GM10847 (cell line): ENCODE measurements around the gene CRYM.

Experiments used
- POLR2A ChIP-seq: IDR thresholded peaks from 2 replicates; pipeline ENCODE4 v1.6.1; 2011; ENCODE audit not compliant: insufficient read length; ENCODE audit errors: extremely low read depth

Gene CRYM

DNA sequence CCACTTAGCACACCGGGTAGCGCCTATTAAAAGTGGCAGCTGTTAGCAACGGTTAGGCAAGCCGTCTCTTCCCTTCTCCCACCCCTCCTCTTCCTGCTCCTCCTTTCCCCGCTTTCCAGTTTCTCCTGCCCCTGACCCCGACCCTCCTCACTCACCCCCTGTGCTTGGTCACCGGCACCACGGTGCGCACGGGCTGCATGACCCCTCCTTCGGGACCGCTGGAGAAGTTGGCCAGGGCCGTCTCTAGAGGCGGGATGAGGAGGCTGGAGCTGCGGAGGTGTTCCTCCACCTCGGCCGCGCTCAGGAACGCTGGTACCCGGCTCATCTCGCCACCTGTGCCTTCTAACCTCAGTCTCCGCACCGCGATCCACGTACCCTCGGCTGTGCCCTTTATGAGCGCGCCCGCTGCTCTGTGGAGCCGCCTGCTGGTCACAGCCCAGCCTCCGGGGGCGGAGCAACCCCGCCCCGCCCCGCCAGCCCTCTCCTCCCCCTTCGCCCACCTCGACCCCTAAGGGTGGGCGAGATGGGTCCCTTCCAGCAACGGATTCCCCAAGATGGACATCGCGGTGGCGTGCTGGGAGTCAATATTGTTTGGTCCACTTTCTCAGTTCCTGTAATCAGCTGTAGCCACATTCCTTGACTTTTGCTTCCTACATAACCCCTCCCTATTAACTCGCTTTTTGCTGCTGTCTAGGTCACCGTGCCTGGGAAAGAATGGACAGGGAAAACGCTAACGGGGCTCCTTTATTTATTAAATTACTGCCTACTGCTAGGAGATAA, at the start of gene CRYM:
CRYM (minus strand) TSS at position 364 of the 780 bp plus-strand sequence; CDS start at position 325, 39 bp downstream.
- TF ChIP-seq POLR2A = no peak

DNA sequence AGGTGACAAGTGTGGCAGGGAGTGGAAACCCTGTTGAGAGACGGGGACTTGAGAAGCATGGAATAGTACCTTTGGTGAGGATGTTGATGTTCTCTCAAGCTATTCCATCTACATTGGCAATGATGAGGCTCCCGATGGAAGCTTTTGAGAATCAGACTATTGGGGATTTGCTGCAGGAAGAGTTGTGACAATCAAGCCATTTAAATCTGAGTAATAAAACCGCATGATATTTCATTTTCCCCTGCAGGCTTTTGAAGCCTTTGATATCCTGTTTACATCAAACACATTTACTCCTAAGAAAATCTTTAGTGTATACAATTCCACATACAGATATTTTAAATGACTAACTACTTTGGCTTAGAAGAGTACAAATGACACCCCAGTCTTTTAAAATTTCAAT, 49.0 kb upstream of the CRYM start:
- no peak for TF ChIP-seq POLR2A

DNA sequence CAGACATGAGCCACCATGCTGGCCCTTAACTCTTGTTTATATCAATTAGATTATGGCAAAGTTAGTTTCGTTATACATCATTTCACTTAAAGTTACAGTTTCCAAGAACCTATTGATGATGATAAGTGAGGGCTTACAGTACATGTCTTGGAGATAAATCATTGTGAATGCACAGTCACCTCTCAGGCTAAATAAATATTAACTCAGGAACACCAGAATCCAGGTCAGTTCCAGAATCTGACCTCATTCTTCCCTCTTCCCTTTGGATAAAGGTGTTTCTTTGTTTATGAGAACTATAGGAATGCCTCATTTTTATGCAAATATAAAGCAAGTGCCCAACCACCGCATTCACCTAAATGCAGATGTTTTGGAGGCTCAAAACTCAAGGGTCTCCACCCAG, 48.4 kb upstream of the CRYM start:
- no peak for TF ChIP-seq POLR2A

DNA sequence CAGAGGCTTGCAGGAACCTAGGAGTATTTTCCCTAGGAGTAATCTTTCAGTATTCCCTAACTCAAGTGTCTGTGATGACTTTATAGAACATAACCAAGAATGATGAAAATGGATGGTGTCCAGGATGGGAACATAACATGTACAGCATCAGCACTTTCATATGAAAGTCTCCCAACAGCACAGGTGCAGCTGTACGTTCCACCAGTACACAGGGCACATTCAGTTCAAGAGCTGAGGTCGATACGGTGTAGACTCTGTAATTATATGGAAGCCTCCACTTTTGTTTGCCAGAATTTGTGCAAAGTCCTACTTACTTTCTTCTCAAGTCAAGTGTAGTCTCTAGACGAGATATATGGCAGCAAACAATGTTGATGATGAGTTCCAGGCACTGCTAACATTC, 46.2 kb upstream of the CRYM start:
- TF ChIP-seq POLR2A = no peak

DNA sequence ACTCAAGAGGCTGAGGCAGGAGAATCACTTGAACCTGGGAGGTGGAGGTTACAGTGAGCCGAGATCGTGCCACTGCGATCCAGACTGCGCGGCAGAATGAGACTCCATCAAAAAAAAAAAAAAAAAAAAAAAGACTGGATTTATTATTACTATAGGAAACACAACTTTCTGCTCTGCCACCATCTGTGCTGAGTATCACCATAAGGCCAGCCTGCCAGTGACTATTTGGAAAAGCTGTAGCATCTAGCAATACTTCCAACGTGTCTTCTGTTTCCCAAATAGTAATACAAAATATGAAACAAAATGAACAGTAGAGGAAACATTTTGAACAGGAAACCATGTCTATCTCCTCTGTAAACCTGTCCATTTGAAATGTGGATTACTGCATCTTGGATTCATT, 43.6 kb upstream of the CRYM start:
- TF ChIP-seq POLR2A = no peak

DNA sequence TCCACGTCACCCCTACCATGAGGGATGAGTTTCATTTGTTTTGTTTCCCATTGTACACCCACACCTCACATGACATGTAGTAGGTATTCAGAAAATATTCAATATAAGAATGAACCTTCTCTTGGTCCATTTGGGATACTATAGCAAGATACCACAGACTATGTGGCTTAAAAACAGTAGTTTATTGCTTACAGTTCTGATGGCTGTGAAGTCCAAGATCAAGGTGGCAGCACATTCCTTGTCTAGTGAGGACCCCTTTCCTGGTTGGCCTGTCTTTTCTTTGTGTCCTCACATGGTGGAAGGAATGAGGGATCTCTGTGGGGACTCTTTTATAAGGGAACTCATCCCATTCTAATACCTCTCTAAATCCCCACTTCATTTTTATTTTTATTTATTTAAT, 36.2 kb upstream of the CRYM start:
- no peak for TF ChIP-seq POLR2A

DNA sequence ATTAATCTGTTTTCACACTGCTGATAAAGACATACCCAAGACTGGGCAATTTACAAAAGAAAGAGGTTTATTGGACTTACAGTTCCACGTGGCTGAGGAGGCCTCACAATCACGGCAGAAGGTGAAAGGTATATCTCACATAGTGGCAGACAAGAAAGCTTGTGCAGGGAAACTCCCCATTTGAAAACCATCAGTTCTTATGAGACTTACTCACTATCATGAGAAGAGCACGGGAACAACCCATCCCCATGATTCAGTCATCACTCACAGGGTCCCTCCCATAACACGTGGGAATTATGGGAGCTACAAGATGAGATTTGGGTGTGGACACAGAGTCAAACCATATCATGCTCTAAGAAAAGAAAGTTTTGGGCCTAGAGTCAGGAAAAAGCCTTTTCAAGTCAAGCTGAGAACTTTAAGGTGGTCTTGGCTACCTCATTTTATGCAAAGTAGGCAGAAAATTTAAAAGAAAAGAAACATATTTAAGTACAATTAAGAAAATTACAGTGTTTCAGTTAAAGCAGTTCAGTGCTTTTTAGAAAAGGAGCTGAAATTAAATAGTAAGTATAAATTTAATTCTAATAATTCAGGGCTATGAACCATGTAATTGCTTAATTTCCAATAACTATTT, 24.9 kb upstream of the CRYM start:
- no peak for TF ChIP-seq POLR2A

DNA sequence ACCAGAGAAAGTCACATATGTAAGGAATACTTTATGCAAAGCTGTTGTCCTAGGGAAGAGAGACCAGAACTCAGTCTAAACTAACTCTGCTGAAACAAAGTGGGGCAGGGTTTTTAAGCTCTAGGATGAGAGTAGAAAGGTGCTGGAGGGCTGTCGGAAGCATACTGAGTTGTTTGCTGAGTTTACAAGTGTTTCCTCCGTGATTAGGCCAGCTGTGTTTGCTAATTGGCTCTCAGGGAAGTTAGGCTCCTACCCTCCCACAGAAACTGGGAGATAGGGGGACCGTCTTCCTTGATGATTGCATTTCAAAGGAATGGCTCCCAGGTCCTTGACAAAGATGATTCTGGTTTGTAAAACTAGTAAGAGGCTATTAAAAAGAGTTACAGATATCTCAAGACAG, 24.4 kb upstream of the CRYM start:
- TF ChIP-seq POLR2A = no peak

DNA sequence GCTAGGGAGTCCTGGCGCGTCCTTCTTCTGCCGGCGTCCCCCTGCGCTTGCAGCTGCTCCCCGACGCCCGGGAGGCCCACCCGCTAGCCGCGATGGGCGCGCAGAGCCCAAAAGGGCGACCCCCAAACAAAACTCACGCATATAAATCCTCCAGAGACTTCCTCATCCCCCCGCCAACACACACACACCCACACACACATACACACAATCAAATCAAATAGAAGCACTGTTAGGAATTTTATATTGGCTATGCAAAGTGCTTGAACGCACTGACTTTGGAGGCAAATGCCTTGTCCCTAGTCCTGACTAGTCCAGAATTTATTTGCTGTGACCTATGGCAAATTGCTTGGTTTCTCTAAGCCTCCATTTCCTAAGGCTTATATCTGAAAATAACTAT, 23.8 kb upstream of the CRYM start:
- TF ChIP-seq POLR2A = no peak

DNA sequence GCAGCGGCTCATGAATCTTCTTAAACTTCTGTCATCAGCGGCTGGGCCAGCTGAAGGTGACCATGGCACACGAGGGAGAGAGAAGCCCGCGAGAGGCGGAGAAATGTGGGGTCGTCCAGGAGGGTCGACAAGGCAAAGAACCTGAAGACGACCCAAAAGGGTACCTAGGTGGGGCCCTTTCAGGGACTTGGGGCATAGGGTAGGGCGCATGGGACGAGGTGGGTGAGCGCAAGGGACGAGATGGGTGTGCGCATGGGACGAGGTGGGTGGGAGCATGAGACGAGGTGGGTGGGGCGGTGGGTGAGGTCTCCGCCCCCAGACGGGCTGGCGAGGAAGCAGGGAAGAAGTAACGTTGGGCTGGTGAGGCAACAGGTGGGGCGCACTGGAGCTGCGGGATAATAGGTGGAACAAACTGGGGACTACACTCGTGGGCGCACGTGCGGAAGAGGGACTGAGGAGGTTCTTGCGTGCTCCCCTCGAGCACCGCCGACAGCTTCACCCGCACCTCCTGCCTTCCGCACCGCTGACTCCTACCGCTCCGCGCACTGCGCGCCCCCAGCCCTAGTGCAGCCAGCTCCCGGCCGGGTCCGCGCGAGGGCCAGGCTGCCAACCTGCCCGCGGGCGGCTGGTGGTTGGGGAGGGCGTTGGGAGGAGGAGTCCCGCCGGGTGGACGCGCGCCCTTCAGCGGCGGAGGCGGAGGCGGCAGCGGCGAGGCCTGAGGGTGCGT, 23.2 kb upstream of the CRYM start:
- TF ChIP-seq POLR2A = peak; percentile 42

DNA sequence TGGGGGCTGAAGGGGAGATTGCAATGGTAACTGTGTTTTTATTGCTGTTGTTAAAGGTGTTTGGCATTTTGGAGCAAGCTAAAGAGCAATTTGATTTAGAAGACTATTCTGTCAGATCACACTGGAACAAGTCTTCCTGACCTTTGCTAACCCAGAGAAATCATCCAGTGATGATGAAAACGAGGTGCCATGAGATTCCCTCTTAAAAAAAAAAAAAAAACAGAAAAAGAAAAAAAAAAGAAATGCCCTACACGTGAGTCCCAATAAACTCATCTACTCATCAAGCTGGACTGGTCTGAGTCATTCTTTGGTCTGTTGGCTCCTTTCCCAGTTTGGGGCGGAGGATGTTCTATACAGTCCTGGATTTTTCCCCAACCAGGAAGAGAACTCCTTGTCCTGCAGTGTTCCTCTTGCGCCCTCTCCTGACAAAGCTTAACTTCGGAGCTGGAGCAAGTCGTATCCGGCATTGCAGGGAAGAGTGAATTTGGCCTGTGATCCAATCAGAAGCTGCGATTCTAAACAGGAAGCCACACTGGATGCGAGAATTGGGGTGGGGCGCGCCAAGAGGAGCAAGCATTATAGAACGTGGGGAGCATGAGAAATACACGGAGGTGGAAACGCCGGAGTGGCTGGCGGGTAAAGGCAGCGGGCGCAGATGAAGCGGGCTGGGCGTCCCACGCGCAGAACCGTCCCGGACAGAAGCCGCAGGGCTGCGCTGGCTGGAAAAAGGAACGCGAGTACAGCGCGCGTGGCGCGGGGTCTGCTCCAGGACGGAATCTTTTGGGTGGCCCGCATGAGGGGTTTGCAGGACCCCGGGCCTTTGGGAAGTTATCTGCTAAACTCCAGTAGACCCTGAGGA, 22.4 kb upstream of the CRYM start:
- peak; percentile 43 for TF ChIP-seq POLR2A

DNA sequence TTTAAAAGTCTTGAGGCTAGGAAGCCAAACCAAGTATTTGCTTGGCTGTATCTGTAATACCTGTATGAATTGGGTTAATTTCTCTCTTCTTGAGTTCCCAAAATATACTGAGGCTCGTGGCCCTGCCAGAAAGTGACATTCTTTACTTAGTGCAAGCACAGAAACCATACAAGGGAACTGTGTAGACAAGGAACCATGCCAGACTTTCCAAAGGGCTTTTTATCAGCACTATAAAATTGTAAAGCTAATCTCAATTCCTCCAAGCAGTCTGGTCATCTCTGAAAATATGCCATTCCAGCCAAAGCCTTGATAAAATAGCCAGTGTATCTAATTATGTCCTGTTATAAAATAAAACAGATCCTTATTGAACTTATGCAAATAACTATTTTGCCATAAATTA, 7.2 kb upstream of the CRYM start:
- TF ChIP-seq POLR2A = no peak

DNA sequence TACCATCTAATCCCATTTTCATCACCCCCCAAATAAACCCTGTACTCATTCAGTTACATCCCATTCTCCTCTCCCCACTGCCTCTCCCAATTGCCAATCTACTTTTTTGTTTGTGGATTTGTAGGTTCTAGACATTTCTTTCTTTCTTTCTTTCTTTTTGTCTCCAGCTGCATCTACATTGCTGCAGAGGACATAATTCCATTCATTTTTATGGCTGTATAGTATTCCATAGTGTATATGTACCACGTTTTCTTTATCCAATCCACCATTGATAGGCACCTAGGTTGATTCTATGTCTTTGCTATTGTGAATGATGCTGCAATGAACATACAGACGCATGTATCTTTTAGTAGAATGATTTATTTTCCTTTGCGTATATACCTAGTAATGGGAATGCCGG, 6.3 kb upstream of the CRYM start:
- TF ChIP-seq POLR2A = no peak

DNA sequence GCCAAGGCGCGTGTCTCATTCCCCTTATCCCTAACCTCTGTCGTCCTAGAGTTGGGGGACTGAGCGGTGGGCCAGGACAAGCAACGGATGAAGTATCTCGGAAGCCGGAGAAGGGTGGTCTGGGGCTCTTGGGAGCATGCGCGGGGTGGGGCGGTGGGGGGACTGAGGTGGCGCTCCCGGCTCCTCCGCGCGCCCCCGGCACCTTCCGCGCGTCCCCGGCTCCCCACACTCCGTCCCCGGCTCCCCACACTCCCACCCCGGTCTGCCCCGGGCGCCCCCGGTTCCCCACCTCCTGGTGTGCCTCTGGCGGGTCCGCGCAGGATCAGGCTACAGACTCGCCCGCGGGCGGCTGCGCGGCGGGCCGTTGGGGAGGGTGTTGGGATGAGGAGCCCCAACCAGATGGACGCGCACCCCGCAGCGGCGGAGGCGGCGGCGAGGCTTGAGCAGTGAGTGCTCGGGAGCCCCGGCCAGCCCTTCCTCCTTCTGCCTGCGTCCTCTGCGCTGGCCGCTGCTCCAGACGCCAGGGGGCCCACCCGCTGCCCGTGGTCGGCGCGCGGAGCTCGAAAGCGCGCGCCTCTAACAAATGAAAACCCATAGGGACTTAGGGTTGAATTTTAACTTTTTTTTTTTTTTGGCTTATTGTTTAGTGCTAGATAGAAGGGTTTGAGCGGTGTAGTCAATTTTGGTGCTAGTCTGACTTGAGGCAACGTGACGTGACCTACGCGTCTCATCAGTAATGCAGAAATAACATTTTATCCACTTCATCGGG, 5.6 kb upstream of the CRYM start:
- TF ChIP-seq POLR2A = no peak
